GM21390 (cell line): ENCODE measurements around the gene CACNA1C.

Source experiments
- ATAC-seq: cut with Tn5 transposase; IDR thresholded peaks from one replicate; pipeline ENCODE4 v1.9.1; 2021; ENCODE audit not compliant: unreplicated experiment

Gene CACNA1C

GRCh38 chr12:2335513-2335912 is 282.7 kb downstream of the CACNA1C start:
- ATAC-seq, result no peak

- ATAC-seq, result no peak
These were observed 283.1 kb downstream of the CACNA1C start for GRCh38 chr12:2335916-2336315.

DNA sequence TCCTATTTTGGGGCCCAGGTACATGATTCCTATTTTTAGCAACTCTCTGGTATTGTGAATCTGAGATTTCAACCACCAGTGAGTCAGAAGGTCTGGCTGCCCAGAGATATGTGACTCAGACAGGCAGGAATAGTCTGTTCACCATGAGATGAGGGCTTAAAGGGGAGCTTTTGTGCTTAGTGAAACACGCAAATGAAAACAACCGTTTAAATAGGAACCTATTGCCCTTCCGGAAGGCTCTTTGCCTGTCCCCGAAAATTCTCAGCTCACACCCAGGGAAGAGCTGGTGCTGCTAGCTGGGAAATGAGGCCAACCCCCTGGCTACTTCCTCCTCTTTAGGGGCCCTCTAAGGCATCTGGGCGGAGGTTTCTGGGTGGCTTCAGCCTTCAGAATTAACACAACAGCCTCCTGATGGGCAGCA is 283.6 kb downstream of the CACNA1C start:
- peak; percentile 97 for ATAC-seq

DNA sequence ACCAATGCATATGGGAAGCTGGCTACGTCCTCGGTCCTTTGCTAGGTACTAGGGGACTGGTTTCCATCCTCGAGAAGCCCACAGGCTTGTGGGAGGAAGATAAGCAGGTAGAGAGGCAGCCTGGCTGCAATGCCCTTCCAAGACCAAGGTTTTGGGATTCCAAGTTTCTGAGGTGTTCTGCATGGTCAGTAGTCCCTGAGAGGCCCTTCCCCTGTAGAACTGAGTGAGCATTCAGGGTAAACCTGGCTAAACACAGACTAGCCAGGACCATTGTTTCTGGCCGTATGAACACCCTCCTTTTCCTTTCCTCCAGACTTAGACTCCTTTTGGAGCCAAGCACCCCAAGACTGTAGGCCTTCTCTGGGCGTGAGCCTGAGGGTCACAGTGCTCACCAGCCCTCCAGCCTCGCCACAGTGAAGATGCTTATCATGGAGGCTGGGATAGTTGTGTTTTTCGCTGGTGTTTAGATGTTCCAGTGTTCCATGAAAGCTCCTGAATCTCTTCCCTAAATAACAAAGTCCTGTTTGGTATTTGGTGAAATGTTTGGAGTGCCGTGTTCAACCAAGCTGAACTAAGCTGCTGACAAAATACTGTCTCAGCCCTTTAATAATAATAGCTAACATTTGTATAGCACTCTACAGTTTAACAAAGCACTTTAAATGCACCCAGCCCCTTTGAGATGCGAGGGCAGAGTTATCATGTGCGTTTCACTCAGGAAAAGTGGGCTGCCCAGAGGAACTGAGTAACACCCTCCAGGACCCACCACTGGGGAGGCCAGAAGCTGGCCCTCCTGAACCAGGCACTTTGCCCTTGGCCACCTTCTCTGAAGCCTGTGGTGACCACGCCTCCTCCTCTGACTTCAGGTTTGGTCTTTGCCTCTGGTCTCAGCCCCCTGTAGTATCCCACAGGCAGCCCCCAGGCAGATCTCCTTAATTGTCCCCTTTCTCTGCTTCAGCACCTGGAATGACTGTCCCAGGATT is 284.5 kb downstream of the CACNA1C start:
- no peak for ATAC-seq

- ATAC-seq, result no peak
These were observed 285.6 kb downstream of the CACNA1C start for GRCh38 chr12:2338381-2338780.

DNA sequence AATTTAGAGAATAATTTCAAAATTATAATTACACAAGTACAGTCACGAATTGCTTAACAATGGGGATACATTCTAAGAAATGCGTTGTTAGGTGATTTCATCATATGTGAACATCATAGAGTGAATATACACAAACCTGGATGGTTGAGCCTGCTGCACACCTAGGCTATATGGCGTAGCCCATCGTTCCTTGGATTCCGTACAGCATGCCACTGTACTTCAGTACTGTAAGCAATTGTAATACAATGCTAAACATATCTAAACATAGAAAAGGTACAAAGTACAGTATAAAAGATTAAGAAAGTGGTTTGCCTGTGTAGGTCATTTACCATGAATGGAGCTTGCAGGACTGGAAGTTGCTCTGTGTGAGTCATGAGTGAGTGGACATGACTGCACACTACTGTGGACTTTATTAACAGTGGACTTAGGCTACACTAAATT is 286.2 kb downstream of the CACNA1C start:
- no peak for ATAC-seq

DNA sequence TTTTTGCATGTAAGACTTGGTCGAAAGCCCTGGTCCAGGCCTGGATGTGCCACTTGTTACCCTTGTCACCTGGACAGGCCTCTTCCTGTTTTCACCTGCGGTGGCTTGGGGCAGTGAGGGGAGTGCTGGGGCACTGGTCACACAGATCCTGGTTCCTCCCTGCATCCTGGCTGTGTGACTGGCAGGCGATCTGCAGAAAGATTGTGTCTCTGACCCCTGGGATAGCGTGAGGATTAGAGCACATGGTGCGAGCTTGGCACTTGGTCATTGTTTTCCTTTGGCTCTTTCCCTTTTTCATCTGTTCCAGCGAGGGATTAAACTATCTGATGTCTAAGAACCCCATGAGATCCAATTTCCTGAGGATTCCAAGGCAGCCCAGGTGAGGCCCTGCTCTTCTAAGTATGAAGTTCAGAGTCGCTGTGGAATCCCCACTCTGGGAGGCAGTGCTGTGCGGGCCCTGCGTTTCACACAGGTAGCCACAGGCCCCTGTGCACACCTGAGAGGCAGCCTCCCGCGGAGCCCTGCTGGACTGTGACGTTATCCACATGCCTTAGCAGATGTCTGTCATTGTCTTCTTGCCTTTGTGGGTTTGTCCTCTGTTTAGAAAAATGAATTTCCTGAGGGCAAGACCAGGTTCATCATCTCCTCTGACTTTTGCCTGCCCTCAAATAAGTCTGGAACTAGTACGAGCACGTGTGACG is 288.4 kb downstream of the CACNA1C start:
- ATAC-seq, result no peak

GRCh38 chr12:2341871-2342270 is 289.1 kb downstream of the CACNA1C start:
- ATAC-seq, result no peak

- ATAC-seq, result no peak
These were observed 290.9 kb downstream of the CACNA1C start for GRCh38 chr12:2343681-2344080.

DNA sequence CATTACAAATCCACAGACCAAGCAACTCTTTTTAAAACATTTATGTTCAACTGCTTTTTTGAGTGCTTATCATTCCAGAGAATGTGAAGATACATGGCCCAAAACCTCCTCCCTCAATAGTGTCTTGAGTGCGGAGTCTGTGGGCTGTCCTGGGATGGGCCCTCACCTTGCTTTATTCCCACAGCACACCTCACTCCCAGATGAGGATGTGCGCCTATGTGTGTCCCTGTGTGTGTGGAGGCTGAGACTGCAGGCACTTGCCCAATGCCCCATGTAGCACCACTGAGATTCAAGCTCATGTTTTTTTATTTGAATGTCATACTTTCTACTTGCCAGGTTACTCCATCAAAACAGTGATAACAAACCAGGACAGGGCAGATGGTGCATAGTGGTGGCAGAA is 291.7 kb downstream of the CACNA1C start:
- no peak for ATAC-seq

DNA sequence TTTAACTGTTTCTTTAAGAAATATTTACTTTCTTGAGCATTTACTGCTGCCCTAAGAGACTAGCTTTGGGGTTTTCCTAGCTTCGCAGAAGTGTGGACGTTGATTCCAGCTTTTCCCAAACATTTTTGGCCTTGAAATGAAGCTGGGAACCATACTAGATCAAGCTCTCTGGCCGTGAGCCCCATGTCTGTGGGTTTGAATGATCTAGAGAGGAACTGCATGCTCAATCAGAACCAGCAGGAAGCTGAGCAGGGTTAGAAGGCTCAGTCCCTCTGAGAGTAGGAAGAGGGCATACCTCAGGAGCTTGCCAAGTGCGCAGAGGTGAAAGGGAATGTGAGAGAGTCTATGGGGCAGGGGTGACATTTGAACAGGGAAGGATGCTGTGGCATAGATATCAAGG is 292.1 kb downstream of the CACNA1C start:
- no peak for ATAC-seq

GRCh38 chr12:2345902-2346301 is 293.1 kb downstream of the CACNA1C start:
- no peak for ATAC-seq

GRCh38 chr12:2346416-2346815 is 293.6 kb downstream of the CACNA1C start:
- ATAC-seq, result no peak

DNA sequence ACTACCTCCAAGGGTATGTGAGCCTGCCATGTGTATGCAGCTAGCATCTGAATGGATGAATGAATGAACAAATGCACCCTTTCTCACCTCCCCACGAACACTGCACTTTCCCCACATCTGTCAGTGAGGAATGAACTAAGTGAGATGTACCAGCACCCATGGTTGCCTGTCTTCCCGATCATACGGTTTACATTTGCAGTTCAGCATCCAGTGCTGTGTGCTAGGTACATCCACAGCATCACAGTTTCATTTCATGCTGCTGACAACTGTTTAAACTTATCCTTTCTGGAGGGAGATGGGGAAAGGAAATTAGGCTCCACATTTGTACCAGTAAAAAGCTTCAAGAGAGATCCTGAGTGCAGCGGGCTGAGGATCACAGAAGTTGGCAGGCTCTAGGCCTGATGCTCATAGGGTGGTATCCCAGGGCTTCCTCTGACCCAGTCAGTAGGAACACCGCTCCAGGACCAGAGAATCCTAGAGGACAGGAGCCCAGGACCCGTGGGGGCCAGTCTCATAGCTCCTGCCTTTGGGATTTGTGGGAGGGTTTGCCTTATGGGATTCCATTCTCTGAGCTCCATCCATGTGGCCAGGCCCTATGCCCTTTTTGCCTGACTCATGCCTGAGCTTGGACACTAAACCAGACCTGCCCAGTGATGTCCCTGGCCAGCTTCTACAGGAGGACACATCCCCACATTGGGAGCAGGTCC is 294.5 kb downstream of the CACNA1C start:
- ATAC-seq, result no peak

DNA sequence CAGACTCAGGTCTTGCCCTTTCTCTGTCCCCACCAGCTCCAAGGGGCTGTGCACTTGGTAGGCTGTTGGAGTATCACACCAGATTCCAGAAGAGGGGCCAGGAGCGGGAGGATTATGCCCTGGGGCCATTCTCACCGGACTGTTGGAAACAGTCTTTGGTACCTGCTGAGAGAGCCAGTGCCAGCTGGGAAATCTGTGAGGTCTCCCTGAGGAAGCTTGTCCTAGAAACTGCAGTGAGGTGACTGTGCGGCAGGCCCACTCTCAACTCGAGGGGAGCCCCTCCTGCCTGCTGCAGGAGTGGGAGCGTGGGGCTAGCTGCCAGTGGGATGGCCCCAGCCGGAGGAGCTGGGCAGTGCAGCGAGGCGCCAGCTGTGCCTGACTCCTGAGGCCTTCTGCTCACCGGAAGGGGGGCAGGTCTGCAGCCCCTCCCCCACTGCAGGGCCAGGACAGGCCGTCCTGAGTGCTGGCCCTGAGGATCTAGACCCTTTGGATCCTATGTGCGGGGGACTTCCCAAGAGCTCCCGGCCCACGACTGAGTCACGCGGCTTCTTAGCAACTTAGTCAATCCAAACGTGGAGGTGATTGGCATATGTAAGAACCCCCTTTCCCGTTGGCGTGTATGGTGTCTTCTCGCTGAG is 295.2 kb downstream of the CACNA1C start:
- no peak for ATAC-seq

DNA sequence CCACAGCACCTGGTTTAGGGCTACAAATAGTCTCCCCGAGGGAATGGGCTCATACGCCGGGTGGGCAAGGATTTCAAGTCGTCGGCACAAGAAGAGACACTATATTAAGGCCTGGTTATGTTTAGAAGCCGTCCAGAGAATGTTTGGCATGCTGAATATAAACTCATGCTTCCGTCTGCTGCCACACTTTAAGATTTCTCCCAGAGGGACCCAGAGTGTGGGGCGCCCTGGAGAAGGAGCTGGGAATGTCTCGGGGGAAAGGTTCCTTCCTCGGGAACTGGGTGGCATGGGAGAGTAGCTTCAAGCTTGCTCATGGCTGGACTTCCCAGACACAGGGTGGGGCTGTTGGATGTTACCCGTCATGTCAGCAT is 295.7 kb downstream of the CACNA1C start:
- no peak for ATAC-seq

- ATAC-seq, result no peak
These were observed 298.4 kb downstream of the CACNA1C start for GRCh38 chr12:2351161-2351560.

DNA sequence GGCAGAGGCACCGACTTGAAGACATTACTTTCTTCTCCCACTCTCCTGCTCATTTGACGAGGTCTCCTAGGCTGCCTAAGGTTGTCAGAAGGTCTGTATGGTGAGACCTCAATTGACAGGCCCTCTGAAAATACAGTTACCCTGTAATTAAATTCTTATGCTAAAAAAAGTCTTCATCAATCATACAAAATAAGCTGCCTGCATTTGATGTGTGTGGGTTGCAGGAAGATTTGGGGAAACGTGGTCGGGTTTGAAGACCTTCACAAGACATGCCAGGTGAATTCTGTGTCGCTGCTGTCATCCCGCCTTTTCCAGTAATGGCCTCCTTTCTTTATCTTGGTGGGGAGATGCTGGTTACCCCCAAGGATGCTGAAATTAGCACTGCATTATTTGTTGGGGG is 299.4 kb downstream of the CACNA1C start:
- no peak for ATAC-seq

- ATAC-seq, result no peak
These were observed 300.5 kb downstream of the CACNA1C start for GRCh38 chr12:2353281-2353680.

DNA sequence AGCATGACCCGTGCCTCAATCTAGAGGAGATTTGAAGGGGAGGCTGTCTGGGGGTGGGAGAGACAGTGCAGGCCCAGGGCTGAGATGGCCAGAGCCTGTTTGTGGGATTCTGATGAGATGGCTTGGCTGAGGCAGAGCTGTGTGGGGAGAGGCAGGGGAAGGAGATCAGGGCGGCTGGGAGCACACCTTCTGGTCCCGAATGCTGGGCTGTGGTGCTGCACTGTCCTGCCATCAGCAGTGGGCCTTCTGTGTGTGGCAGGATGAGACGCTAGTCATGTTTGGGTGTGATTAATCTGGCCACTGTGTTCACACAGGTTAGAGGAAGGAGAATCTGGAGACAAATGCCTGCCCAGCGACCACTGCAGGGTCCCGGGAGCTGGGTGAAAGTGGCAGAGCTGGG is 300.9 kb downstream of the CACNA1C start:
- no peak for ATAC-seq
